ENCODE measurements around the gene CSF3. TPM values are rescaled to one million over a fixed set of nuclear protein-coding genes. Genes with fewer than 3 reads are reported as not detected.

CSF3 gene
- total and polyA plus RNA-seq, 2 of the 4 experiments (the other 2 are of a cell fraction): not detected

GRCh38 chr17:40014375-40014980 lies 762 bp upstream of the CSF3 start:
- DNase-seq: no peak
- H3K9ac ChIP-seq (ENCODE audit: low read depth, low read length): no peak overlapping the region
- dilution Hi-C loops (cut with HindIII; ENCODE audit: low sequenced_read_pairs, unreplicated experiment): no loop called here

More at GRCh38 chr17:40014375-40014980, 762 bp upstream of the CSF3 start:
- Histone ChIP-seq H4K5ac (ENCODE audit: low read depth, low read length) (no peak overlapping the region), H3K4me2 (ENCODE audit: low read depth, low read length) (no peak overlapping the region), H3K79me1 (ENCODE audit: low read depth in 1 of 2, low read length in 2 of 2) (0 out of 4 replicates have a peak, but pooled peaks cover 0 to 6% of the 10 kb centered on the region in 2 experiments), H2AFZ (replicated peaks; ENCODE audit: low read length, poor library complexity) (peak overlapping the region; percentile 78), H3K4me1 (ENCODE audit: control insufficient read depth, insufficient read depth, low read length) (peaks cover 15% of the 10 kb centered on the region), H3K56ac (ENCODE audit: extremely low read depth, insufficient read depth, low read length) (no peak overlapping the region), H3K36me3 (ENCODE audit: control insufficient read depth, insufficient read depth, low read length) (peaks cover under 1% of the 10 kb centered on the region; the same call in 1 of the 2 replicates), H2BK20ac (ENCODE audit: low read depth, low read length) (peak overlapping the region; percentile 18; the same call in 1 of the 2 replicates), H2BK5ac (ENCODE audit: low read depth, low read length, poor library complexity, severe bottlenecking) (no peak overlapping the region), H4K20me1 (ENCODE audit: insufficient read depth, low read length) (no peaks in the 10 kb centered on the region), H2AK5ac (ENCODE audit: low read depth, low read length) (peak overlapping the region; percentile 35), H4K8ac (ENCODE audit: low read depth in 2 of 2, low read length in 2 of 2) (peak overlapping the region in 1 of 2 experiments; percentile 42; a peak in 2 of 4 replicates), H3K4me3 (ENCODE audit: insufficient read depth, low read depth, low read length) (no peak overlapping the region), H3K9me1 (ENCODE audit: insufficient read depth, low read length) (no peaks in the 10 kb centered on the region; the same call in 1 of the 2 replicates), H3K23ac (ENCODE audit: low read depth, low read length) (no peak overlapping the region), H3K9me3 (ENCODE audit: control insufficient read depth, insufficient read depth, low read length) (no peaks in the 10 kb centered on the region), H3K27me3 (ENCODE audit: control insufficient read depth, insufficient read depth, low read length) (no peaks in the 10 kb centered on the region; the same call in 1 of the 2 replicates), H3K27ac (ENCODE audit: insufficient read depth, low read length) (no peak overlapping the region), H3K14ac (replicated peaks; ENCODE audit: low read depth, low read length) (peak overlapping the region; percentile 63; the same call in 1 of the 2 replicates), H3K18ac (ENCODE audit: low read depth, low read length) (no peak overlapping the region), H4K91ac (ENCODE audit: insufficient read depth, low read depth, low read length) (peak overlapping the region; percentile 21; the same call in 1 of the 2 replicates), H3K4ac (ENCODE audit: low read depth, low read length) (peak overlapping the region; percentile 80), H2AK9ac (replicated peaks; ENCODE audit: low read depth, low read length, poor library complexity) (peak overlapping the region; percentile 91), H2BK120ac (ENCODE audit: low read depth, low read length) (peak overlapping the region; percentile 47), H2BK15ac (ENCODE audit: low read depth, low read length) (peak overlapping the region; percentile 83; the same call in 2 of the 3 replicates)
- ATAC-seq (ENCODE audit: low read depth): no peak
- ChIA-PET POLR2A (ENCODE audit: unreplicated experiment) (no interaction called here), CTCF (interaction anchor here (1.0 to 1.9 kb wide), 3 partner anchors 13 to 98 kb away, joined by 3 to 7 read pairs (median 4); no protein-coding TSS in a partner anchor)
- WGBS, 2 experiments (ENCODE audit: extremely low coverage in 2 of 2, insufficient read length in 1 of 2): 100% methylated on average over 1 of the region's 18 CpGs; no CpG with 5 or more reads in 1 of the 2 experiments
- BruUV-seq (replicated peaks): no TSS peak
- intact Hi-C loops (cut with micrococcal nuclease): loop anchor here (5.0 kb wide), 1 partner anchor 153 kb away; no protein-coding TSS in a partner anchor
- in situ Hi-C loops (cut with MboI; ENCODE audit: low sequenced_read_pairs): no loop called here
- no peak for TF ChIP-seq MAFK (IDR thresholded peaks at IDR 0.05; ENCODE audit: low read depth, low read length)
- TF ChIP-seq CEBPB (IDR thresholded peaks at IDR 0.05; ENCODE audit: low read depth, low read length): 0 out of 2 replicates have a peak, but pooled peaks have one; percentile 10
